Inferior parietal cortex (tissue), 1 donor: ENCODE data around the gene ACSM6.
"Not testable (repeated sequence)": the region's sequence is repeated elsewhere in the genome, so short reads cannot be mapped to it uniquely, and the experiment has no call there.

Experiments
- DNase-seq: peaks from one replicate; pipeline ENCODE4 v3.0.0-alpha.2; 2016; ENCODE audit errors: extremely low spot score

The ACSM6 gene

GRCh38 chr10:95193944-95194343 is at the start of gene ACSM6:
TSS of gene ACSM6 (plus strand) at chr10:95194238. CDS start at chr10:95194486, 248 bp downstream.
- DNase-seq: no peak

GRCh38 chr10:95168694-95169093 is 25.3 kb upstream of the ACSM6 start:
- DNase-seq: no peak

- DNase-seq: no peak
Observed at GRCh38 chr10:95169522-95169921, 24.5 kb upstream of the ACSM6 start.

- DNase-seq: no peak
Observed at GRCh38 chr10:95170790-95171189, 23.2 kb upstream of the ACSM6 start.

- DNase-seq: no peak
Observed at GRCh38 chr10:95171336-95171735, 22.7 kb upstream of the ACSM6 start.

- DNase-seq: no peak
Observed at GRCh38 chr10:95172851-95173250, 21.2 kb upstream of the ACSM6 start.

GRCh38 chr10:95176101-95176500 is 17.9 kb upstream of the ACSM6 start:
- DNase-seq: no peak

- no peak for DNase-seq
Observed at GRCh38 chr10:95177429-95177828, 16.6 kb upstream of the ACSM6 start.

GRCh38 chr10:95178266-95178665 is 15.8 kb upstream of the ACSM6 start:
- no peak for DNase-seq

GRCh38 chr10:95178797-95179196 is 15.2 kb upstream of the ACSM6 start:
- DNase-seq: no peak

- no peak for DNase-seq
Observed at GRCh38 chr10:95181726-95182125, 12.3 kb upstream of the ACSM6 start.

- peak; percentile 63 for DNase-seq
Observed at GRCh38 chr10:95183271-95184230, 10.5 kb upstream of the ACSM6 start.

- DNase-seq: no peak
Observed at GRCh38 chr10:95187617-95188016, 6.4 kb upstream of the ACSM6 start.

- no peak for DNase-seq
Observed at GRCh38 chr10:95188593-95188992, 5.4 kb upstream of the ACSM6 start.

GRCh38 chr10:95196046-95196445 is 2.0 kb downstream of the ACSM6 start:
- DNase-seq: no peak

GRCh38 chr10:95201736-95202135 is 7.7 kb downstream of the ACSM6 start:
- no peak for DNase-seq

GRCh38 chr10:95202865-95203264 is 8.8 kb downstream of the ACSM6 start:
- DNase-seq: not testable (repeated sequence)

GRCh38 chr10:95208702-95209391 is 14.8 kb downstream of the ACSM6 start:
- DNase-seq: no peak

- DNase-seq: no peak
Observed at GRCh38 chr10:95209509-95210127, 15.6 kb downstream of the ACSM6 start.

- DNase-seq: no peak
Observed at GRCh38 chr10:95211606-95212279, 17.7 kb downstream of the ACSM6 start.

- no peak for DNase-seq
Observed at GRCh38 chr10:95214369-95214768, 20.3 kb downstream of the ACSM6 start.

GRCh38 chr10:95214793-95215192 is 20.8 kb downstream of the ACSM6 start:
- DNase-seq: no peak
